ENCODE results near the gene CHRNA3. TPM values are rescaled to one million over a fixed set of nuclear protein-coding genes. Genes with fewer than 3 reads are reported as not detected.
"Not testable (repeated sequence)": the region's sequence is repeated elsewhere in the genome, so short reads cannot be mapped to it uniquely, and the experiment has no call there.

CHRNA3 gene
- total RNA-seq, 1 donor from 2014 or later, result 0.08 TPM

- ATAC-seq (no peak), DNase-seq (ENCODE audit: missing footprints) (no peak)
- intact Hi-C loops (cut with DNase I), result no loop called here
Measured at GRCh38 chr15:78574944-78575343, 45.9 kb downstream of the CHRNA3 start.

GRCh38 chr15:78573416-78573815 lies 47.4 kb downstream of the CHRNA3 start:
- DNase-seq (ENCODE audit: missing footprints), result no peak
- intact Hi-C loops (cut with DNase I), result no loop called here
- ATAC-seq, result no peak

- no peak for ATAC-seq
- no peak for DNase-seq (ENCODE audit: missing footprints)
- intact Hi-C loops (cut with DNase I), result no loop called here
Measured at GRCh38 chr15:78571382-78571781, 49.4 kb downstream of the CHRNA3 start.

DNA sequence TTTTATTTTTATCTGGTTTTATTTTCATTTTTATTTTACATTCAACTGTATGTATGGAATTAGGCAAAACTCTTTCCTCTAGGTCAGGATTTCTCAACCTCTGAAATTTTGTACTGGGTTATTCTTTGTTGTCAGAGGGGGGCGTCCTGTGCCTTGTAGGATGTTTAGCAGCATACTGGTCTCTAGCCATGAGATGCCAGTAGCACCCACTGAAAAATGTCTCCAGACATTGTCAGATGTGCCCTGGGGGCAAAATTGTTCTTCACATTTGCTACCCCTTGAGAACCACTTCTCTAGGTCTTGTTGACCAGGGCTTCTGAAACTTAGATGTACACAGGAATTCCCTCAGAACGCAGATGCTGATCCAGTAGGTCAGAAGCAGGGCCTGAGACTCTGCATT lies 50.1 kb downstream of the CHRNA3 start:
- ATAC-seq (no peak), DNase-seq (ENCODE audit: missing footprints) (no peak)
- intact Hi-C loops (cut with DNase I), result no loop called here

GRCh38 chr15:78567531-78567930 lies 53.3 kb downstream of the CHRNA3 start:
- DNase-seq (ENCODE audit: missing footprints) (no peak), ATAC-seq (no peak)
- intact Hi-C loops (cut with DNase I), result no loop called here

DNA sequence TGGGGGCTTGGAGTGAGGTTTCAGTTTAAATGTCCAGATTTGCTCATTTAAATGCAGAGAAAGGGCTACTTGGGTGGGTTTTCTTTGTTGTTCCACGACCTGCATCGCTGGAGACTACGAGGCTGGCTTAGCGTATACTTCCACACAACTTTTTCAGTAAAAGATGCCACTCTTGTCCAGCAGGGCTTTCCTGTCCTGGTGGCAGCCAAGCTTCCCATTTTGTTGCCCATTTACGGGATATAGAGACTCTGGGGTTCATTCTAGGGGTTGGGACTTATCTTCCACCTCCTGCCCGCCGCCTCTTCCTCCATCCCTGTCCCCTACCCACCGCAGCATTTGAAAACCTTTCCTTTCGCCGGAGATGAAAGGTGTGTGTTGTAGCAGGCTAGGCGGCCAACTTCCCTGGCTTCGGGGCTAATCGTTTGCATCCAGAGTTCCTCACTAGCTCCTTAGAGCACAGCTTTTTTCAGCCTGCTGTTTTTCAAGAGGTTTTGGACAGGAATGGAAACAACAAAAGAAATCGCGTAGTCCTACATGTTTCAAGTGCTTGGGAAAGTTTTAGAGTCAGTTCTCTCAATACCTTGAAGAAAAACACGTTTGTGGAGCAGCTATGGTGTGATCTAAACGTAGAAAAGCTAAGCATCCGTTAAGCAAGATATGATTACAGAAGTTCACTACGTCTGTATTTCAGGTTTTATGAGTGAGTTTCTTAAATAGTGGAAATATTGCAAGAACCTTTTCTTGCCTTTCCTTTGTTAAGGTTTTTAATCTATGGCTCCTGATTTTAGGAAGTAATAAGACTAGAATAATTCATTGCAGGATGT lies 54.6 kb downstream of the CHRNA3 start:
- intact Hi-C loops (cut with DNase I), result no loop called here
- DNase-seq (ENCODE audit: missing footprints), result no peak
- ATAC-seq, result no peak

DNA sequence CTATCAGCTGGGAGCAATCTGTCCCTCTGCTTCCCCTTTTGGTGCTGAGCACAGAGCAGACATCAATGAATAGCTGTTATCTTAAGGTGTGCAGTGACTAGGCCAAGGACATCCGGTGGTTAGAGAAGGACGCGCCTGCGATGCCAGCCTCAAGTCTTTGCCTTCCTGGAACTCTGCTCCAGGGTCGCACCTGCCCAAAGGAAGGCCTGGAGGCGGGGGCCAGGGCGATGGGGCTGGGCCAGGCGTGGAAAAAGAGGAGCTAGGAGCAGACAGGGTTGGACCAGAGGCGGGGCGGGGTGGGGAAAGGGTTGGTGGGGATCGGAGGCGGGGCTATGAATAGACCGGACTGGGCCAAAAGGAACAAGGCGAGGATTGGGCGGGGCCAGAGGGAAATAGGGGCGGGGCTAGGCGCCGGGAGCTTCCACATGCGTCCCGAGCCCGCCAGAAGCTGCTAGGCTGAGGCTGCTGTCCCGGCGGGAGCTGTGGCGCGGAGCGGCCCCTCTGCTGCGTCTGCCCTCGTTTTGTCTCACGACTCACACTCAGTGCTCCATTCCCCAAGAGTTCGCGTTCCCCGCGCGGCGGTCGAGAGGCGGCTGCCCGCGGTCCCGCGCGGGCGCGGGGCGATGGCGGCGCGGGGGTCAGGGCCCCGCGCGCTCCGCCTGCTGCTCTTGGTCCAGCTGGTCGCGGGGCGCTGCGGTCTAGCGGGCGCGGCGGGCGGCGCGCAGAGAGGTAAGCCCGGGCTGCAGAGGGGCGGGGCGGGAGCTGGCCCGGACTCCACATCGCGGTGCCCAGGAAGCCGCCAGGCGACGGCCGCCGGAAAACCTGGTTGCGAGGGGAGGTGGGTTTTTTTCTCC lies 55.5 kb downstream of the CHRNA3 start, which contains the start of gene CHRNA5:
Gene CHRNA5 (plus strand): TSS at position 424 of the 854 bp plus-strand sequence. CDS start 200 bp downstream, at position 624.
- DNase-seq (ENCODE audit: missing footprints), result peak; percentile 90

GRCh38 chr15:78564743-78565096 lies 56.1 kb downstream of the CHRNA3 start:
- intact Hi-C loops (cut with DNase I), result no loop called here
- DNase-seq (ENCODE audit: missing footprints) (peak; percentile 67), ATAC-seq (no peak)

More for the DNA sequence above, 55.5 kb downstream of the CHRNA3 start, which contains the start of gene CHRNA5:
- intact Hi-C loops (cut with DNase I), result no loop called here
- ATAC-seq, result peak; percentile 98

DNA sequence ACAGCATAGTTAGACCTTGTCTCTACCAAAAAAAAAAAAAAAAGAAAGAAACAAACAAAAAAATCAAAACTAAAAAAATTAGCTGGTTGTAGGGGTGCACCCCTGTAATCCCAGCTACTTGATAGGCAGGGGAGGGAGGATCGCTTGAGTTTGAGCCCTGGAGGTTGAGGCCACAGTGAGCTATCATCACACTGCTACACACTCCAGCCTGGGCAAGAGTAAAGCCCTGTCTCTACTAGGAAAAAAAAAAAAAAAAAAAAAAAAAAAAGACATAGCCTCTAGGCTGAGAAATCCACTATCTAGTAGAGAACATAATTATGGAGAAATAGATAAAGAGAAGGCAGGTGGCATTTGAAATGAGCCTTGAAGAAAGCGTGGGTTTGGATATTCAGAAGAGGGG lies 57.7 kb downstream of the CHRNA3 start:
- intact Hi-C loops (cut with DNase I), result no loop called here
- ATAC-seq, result no peak
- DNase-seq (ENCODE audit: missing footprints), result no peak

- DNase-seq (ENCODE audit: missing footprints) (no peak), ATAC-seq (no peak)
- intact Hi-C loops (cut with DNase I), result no loop called here
Measured at GRCh38 chr15:78561490-78561889, 59.3 kb downstream of the CHRNA3 start.

DNA sequence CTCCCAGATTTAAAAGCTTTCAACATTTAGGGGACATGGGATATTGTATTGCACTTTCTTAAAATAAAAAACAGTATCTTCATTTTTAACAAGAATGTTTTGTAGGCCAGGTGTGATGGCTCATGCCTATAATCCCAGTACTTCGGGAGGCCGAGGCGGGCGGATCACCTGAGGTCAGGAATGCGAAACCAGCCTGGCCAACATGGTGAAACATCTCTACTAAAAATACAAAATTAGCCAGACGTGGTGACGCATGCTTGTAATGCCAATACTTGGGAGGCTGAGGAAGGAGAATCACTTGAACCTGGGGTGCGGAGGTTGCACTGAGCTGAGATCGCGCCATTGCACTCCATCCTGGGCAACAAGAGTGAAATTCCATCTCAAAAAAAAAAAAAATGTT lies 60.6 kb downstream of the CHRNA3 start:
- intact Hi-C loops (cut with DNase I); DNase-seq (ENCODE audit: missing footprints); ATAC-seq: not testable (repeated sequence)

DNA sequence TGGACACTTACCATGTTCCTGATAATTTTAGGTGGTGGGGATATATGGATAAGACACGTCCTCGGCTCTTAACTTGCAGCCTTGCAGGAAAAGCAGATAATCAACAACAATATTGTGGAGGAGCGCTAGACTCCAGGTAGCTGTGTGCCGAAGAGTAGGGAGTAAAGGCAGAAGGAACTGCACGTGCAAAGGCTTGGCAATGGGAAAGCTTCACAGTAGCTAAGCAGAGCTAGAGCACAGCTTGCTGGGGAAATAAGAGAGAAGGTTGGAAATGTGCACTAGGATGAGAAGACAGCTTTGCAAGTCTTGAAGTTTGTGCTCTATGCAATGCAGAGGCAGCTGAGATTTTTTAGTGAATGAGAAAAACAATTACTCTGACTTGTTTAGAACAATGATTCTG lies 68.2 kb downstream of the CHRNA3 start:
- ATAC-seq (no peak), DNase-seq (ENCODE audit: missing footprints) (no peak)
- intact Hi-C loops (cut with DNase I), result no loop called here

GRCh38 chr15:78551902-78552301 lies 68.9 kb downstream of the CHRNA3 start:
- no peak for DNase-seq (ENCODE audit: missing footprints)
- intact Hi-C loops (cut with DNase I), result no loop called here
- ATAC-seq, result no peak

DNA sequence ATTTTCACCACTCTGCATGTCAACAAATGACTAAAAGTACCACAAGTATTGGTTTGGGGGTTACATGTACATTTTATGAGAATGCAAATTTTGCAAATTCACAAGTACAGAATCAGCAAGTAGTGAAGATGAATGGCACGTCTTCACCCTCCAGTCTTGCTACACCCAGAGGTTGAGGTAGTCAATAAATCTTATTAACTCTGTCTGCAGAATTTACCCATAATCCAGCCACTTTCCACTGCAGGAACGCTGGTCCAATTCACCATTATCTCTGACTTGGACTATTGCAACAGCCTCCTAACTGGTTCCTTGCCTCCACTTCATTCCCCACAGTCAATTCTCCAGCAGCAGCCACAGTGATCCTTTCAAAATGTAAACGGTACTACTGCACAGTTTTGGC lies 70.0 kb downstream of the CHRNA3 start:
- DNase-seq (ENCODE audit: missing footprints), result no peak
- intact Hi-C loops (cut with DNase I), result no loop called here
- ATAC-seq, result no peak

DNA sequence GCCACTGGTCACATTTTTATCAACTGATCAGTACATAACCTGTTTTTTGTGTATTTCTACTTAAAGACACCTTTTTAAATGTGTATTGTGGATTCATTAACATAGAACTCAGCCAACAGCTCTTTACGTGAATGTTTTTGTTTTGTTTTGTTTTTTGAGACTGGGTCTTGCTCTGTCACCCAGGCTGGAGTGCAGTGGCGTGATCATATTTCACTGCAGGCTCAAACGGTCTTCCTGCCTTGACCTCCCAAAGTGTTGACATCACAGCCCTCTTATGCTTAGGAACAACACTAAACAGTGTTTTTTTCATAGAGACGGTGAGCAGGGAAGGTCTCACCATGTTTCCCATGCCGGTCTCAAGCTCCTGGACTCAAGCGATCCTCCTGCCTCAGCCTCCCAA lies 70.6 kb downstream of the CHRNA3 start:
- ATAC-seq (no peak), DNase-seq (ENCODE audit: missing footprints) (no peak)
- intact Hi-C loops (cut with DNase I), result no loop called here

Other genes with a start within 250 kb of the CHRNA3 start
- 22.5 TPM for gene IREB2, start 182.8 kb downstream of the CHRNA3 start, total RNA-seq
- gene HYKK, start 113.4 kb downstream of the CHRNA3 start, total RNA-seq, result 4.4 TPM
- 118 TPM for gene PSMA4, start 80.6 kb downstream of the CHRNA3 start, total RNA-seq
- gene CHRNA5, start 55.5 kb downstream of the CHRNA3 start, total RNA-seq, result 3.7 TPM
- not detected for gene CHRNB4, start 20.2 kb upstream of the CHRNA3 start, total RNA-seq
- 32.1 TPM for gene ADAMTS7, start 190.5 kb upstream of the CHRNA3 start, total RNA-seq